NCI-H524 treated with DMSO at 0.1 percent for 48 hours (cell line): ENCODE results near the gene CAB39L.
"Not testable (repeated sequence)": the region's sequence is repeated elsewhere in the genome, so short reads cannot be mapped to it uniquely, and the experiment has no call there.

Experiments used
- DNase-seq: peaks from one replicate; lab custom pipeline; 2025; lab: John Stamatoyannopoulos, UW

Gene CAB39L

GRCh38 chr13:49346460-49346859, 97.4 kb downstream of the CAB39L start:
- DNase-seq, result no peak

DNA sequence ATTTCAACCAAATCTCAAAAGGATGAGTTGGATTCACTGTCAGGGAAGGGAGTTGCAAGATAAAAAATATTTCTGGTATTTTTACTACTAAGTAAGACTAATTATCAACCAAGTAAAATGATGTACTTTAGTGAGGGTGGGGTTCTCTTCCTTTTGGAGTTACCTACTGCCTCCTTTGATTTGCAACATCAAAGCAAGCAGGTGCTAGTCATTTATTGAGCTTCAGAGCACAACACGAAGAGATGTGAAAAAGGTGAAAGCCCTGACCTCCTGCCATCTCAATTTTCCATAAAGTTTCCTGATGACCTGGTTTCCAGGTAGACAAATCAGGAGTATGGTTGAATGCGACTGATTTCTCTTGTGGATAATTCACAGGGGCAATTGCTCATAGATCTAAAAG, 100.1 kb downstream of the CAB39L start:
- no peak for DNase-seq

DNA sequence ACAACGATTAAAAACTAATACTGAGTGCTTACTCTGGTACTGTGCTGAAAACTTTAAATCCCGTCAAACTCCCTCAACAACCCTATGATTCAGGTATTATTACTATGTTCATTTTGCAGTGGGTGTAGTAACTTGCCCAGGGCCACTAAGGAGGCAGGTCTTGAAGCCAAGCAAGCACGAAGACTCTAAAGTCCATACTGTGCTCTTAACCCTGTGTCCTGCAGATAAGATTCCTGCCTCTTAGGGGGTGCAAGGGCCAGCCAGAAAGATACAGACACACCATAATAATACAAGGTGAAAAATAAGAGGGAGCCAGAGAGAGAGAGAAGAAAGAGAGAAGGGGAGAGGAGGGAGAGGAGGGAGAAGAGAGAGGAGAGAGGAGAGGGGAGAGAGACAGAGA, 100.6 kb downstream of the CAB39L start:
- no peak for DNase-seq

- DNase-seq, result no peak
Measured at GRCh38 chr13:49342454-49342853, 101.4 kb downstream of the CAB39L start.

GRCh38 chr13:49341941-49342340, 101.9 kb downstream of the CAB39L start:
- no peak for DNase-seq

DNA sequence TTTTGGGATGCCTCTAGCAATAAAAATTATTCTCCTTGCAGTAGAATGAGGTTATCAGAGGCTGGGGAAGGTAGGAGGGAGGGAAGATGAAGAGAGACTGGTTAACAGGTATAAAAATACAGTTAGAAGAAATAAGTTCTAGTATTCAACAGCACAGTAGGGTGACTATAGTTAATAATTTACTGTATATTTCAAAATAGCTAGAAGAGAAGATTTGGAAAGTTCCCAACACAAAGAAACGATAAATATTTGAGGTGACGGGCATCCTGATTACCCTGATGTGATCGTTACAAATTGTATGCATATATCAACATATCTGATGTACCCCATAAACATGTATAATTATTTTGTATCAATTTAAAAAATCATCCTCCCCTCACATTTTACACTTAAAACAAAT, 102.3 kb downstream of the CAB39L start:
- DNase-seq, result no peak

DNA sequence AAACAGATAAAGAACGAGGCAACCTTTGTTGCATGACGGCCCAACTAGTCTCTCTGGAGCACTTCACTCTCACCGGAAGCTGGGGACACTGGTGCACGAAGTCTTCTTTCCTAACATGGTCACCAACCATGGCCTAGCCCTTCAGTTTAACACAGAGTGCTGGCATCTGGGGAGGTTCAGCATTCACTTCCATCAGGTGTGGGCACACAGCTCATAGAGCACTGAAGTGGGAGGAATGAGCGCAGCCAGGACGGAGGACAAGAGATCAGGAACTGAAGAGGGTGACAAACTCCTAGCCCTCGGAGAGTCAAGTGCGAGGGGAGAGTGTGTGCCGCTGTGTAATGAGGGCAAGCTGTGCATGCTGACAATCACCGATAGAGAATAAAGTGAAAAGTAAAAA, 103.7 kb downstream of the CAB39L start:
- no peak for DNase-seq

- no peak for DNase-seq
Measured at GRCh38 chr13:49336655-49337054, 107.2 kb downstream of the CAB39L start.

DNA sequence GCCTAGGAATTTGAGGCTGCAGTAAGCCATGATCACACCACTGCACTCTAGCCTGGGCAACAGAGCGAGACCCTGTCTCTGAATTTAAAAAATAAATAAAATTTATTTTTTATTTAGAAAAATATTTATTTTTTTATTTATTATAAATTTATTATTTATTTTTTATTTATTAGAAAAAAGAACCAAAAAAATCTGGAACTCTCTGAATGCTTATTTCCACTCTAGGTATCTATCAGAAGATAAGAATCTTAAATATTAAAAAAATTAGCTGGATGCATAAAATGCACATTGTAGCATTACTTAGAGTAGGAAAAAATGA, 113.4 kb downstream of the CAB39L start:
- no peak for DNase-seq

DNA sequence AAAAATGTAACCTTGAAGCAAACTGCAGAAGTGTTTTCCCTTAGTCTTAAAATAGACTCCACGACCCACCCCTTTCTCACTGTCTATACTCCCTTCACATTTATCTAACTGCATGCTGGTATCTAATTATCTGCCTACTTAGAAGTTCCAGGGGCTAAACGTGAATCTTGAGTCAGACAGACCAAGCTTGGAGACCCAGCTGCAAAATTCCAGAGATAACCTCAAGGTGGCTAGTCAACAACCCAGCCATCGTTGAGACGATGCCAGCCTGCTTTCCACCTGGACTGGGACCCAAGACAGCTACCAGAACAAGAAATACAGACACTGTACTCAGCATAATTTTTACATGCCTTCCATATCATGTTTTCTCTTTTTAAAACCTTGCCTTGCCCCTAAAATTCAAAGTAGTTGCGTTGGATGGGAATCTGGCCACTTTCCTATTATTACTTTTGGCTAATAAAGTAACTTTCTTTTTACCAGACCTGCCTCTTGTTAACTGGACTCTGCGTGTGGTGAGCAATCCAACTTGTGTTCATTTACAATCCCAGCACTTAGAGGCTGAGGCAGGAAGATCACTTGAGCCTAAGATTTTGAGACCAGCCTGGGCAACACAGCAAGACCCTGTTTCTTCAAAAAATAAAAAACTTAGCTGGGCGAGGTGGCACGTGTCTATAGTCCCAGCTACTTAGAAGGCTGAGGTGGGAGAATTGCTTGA, 113.9 kb downstream of the CAB39L start:
- no peak for DNase-seq

GRCh38 chr13:49327145-49327544, 116.7 kb downstream of the CAB39L start:
- not testable (repeated sequence) for DNase-seq

DNA sequence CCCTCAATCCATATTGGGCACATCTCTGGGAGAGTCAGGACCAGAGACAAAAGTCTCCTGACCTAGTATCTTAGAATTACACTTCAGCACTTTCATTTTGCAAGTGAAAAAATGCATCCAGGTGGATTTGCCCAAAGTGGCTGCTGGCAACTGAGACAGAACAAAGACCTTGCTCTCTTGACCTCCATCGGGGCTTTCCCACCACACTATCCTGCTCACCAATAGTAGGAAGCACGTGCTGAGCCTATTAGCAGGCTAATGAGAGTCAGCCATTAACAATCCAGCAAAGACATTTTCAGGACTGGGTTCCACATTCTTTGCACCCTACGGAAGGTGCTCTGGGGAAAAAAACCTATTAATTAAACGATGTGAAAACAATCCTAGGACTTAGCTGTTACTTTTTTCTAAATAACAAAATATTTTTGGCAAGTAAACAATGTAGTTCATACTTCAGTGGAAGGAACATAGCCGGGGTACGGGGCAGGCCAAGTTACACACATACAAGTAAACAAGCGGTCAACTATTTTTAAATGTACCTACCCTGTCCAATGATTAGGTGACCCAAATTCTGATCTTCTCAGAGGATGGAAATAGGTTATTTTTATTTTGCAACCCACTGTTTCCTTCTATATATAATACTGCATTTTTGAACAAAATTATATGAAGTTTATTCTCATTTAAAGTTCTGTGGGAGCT, 117.5 kb downstream of the CAB39L start:
- no peak for DNase-seq

GRCh38 chr13:49323344-49323743, 120.5 kb downstream of the CAB39L start:
- DNase-seq, result no peak

- DNase-seq, result no peak
Measured at GRCh38 chr13:49322702-49323101, 121.2 kb downstream of the CAB39L start.

DNA sequence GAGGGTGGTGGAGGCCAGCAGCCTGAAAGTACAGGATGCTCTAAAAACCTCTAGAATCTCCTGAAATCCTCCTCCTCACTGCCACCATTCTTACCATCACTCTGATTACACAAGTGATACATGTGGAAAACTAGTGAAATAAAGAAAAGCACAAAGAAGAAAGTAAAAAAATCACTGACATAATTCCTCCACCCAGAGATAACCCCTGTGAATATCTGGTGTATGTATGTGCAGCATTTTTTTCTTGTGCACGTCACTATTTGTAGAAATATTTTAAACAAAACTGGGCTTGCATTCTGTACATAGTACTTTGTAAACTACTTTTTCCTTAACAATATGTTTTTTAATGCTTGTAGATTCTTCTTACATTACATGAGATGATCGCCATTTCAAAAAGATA, 122.9 kb downstream of the CAB39L start:
- no peak for DNase-seq

GRCh38 chr13:49319951-49320350, 123.9 kb downstream of the CAB39L start:
- no peak for DNase-seq

DNA sequence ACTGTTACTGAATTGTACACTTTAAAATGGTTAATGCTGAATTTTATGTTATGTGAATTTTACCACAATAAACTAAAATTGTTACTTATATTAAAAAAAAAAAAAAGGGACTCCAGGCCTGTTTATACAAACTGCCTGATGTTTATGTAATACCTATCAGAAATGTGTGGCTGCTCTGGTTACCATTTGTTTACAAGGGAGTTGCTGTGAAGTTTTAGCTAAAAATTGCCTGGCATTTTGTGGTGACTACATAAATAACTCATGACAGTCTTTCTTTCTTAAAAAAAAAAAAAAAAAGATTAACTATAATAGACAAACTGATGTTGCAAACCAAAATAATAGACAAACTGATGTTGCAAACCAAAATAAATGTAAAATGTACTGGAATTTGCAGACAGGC, 124.3 kb downstream of the CAB39L start:
- DNase-seq, result no peak

DNA sequence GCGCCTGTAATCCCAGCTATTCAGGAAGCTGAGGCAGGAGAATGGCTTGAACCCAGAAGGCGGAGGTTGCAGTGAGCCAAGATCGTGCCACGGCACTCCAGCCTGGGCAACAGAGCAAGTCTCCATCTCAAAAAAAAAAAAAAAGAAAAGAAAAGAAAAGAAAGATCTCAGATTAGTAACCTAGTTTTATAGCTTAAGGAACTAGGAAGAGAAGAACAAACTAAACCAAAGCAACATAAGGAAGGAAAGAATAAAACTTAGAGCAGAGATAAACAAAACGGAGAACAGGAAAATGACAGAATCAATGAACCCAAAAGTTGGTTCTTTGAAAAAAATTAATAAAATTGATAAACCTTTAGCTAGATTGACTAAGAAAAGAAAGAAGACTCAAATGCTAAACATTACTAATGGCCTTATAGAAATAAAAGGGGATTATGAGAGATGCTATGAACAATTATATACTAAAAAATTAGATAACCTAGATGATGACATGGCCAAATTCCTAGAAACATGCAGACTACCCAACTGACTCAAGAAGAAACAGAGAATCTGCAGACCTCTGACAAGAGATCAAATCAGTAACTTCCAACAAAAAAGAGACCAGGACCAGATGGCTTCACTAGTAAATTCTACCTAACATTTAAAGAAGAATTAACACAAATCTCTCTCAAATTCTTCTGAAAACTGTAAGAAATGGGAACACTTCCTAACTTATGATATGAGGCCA, 127.9 kb downstream of the CAB39L start:
- no peak for DNase-seq

DNA sequence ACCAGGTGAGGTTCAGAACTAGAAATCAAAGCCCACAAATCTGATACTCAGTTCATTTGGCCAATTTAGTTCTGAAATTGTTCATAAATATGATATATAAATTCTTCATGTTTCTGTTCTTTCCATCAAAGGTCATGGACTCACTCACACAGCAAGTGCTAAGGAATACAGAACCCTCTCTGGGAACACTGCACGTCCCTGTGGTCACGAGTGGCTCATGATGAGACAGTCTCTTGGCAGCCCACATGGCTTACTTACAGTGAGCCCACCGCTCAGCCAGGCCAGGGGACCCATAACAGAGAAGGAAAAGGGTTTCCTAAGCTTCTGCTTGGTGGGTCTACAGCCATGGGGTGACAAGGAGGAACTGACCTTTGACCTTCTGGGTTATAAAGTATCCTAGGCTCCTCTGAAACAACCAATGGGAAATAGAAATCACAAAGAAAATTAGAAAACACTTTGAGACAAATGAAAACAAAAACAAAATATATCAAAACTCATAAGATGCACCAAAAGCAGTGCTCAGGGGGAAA, 128.8 kb downstream of the CAB39L start:
- no peak for DNase-seq

DNA sequence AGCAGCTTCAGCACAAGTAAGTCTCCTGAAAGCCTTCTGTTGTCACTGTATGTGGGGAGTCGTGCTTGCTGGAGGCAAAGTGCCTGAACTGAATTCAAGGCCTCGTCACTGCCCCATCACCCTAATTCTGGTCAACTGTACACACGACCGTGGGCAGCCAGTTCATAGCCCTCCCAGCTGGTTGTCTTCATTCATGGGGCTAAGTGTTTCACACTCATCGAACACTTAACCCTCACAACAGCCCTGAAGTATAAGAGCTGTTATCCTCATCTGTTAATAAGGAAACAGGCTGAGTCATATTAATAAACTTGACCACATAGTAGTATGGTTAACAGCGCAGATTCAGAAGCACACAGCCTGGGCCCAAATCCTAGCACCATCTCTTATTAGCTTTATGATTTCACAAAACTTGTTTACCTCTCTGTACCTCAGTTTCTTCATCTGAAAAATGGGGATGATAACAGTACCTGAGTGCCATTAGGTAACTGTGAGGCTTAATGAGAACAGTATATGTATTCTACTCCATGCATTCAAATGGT, 129.5 kb downstream of the CAB39L start:
- no peak for DNase-seq

DNA sequence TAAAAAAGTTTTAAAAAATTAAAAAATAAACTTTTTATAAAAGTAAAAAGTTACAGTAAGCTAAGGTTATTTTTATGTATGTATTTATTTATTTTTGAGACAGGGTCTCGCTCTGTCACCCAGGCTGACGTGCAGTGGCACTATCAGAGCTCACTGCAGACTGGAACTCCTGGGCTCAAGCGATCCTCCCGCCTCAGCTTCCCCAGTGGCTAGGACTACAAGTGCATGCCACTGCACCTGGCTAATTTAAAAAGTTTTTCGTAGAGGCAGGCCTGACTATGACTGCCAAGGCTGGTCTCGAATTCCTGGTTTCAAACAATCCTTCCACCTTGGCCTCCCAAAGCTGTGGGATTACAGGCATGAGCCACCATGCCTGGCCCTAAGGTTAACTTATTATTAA, 132.0 kb downstream of the CAB39L start:
- DNase-seq, result no peak

DNA sequence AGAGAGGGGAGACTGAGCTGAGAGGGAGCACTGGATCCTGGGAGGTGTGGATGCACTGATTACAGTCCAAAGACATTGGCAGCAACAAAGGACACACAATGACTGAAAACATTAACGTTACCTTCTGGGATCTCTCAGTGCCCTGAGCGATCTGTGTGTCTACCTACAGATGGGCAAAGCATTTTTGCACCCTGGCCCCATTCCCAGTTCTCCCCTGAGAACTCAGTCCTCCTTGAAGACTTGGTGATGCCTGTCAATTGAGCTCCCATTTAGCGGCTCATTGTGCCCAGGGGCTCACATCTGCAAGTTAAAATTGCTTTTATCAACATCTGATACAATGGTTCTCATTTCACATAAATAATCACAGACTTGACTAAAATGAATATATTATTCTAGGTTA, 133.6 kb downstream of the CAB39L start:
- no peak for DNase-seq

GRCh38 chr13:49308921-49309408, 134.9 kb downstream of the CAB39L start:
- DNase-seq, result no peak
